Left kidney (tissue), 8 donors: ENCODE data around the gene DYNLT1. TPM values are rescaled to one million over a fixed set of nuclear protein-coding genes. Genes with fewer than 3 reads are reported as not detected.
"Not testable (repeated sequence)": the region's sequence is repeated elsewhere in the genome, so short reads cannot be mapped to it uniquely, and the experiment has no call there.

ENCODE experiments used
- DNase-seq: peaks from one replicate; pipeline ENCODE4 v3.0.0-alpha.2; 2013
- long read RNA-seq, 8 donors: transcript quantifications; one replicate each; lab custom pipeline, GENCODE V29; 2026
- polyA plus RNA-seq: library from polyadenylated mRNA; unstranded; fragments of 120-200 nt; gene quantifications from one replicate; pipeline ENCODE4 v1.2.1, GENCODE V29; 2013; ENCODE audit not compliant: insufficient read length

Gene DYNLT1
- polyA plus RNA-seq = 163 TPM
- long read RNA-seq, donor 1, transcript DYNLT1-201 (3 exons, 774 nt) = minor isoform, 5 of 197 reads
- long read RNA-seq, donor 1, transcript DYNLT1-203 (5 exons, 726 nt) = major isoform, 135 of 197 reads
- long read RNA-seq, donor 1, partial matches to known transcripts = 45 of 197 reads
- long read RNA-seq, donor 1, other reads (novel, unspliced or antisense) = 12 of 197 reads
- long read RNA-seq, donor 2, transcript DYNLT1-203 (5 exons, 726 nt) = major isoform, 125 of 172 reads
- long read RNA-seq, donor 2, transcript DYNLT1-201 (3 exons, 774 nt) = minor isoform, 5 of 172 reads
- long read RNA-seq, donor 2, partial matches to known transcripts = 42 of 172 reads
- long read RNA-seq, donor 2, other reads (novel, unspliced or antisense) = 0 of 172 reads
- long read RNA-seq, donor 3, transcript DYNLT1-203 (5 exons, 726 nt) = major isoform, 72 of 105 reads
- long read RNA-seq, donor 3, partial matches to known transcripts = 30 of 105 reads
- long read RNA-seq, donor 3, other reads (novel, unspliced or antisense) = 0 of 105 reads
- long read RNA-seq, donor 4, transcript DYNLT1-203 (5 exons, 726 nt) = major isoform, 18 of 31 reads
- long read RNA-seq, donor 4, partial matches to known transcripts = 13 of 31 reads
- long read RNA-seq, donor 4, other reads (novel, unspliced or antisense) = 0 of 31 reads
- long read RNA-seq, donor 5, transcript DYNLT1-203 (5 exons, 726 nt) = major isoform, 252 of 346 reads
- long read RNA-seq, donor 5, partial matches to known transcripts = 82 of 346 reads
- long read RNA-seq, donor 5, other reads (novel, unspliced or antisense) = 8 of 346 reads
- long read RNA-seq, donor 6, transcript DYNLT1-203 (5 exons, 726 nt) = major isoform, 139 of 190 reads
- long read RNA-seq, donor 6, partial matches to known transcripts = 50 of 190 reads
- long read RNA-seq, donor 6, other reads (novel, unspliced or antisense) = 0 of 190 reads
- long read RNA-seq, donor 7, transcript DYNLT1-203 (5 exons, 726 nt) = major isoform, 218 of 288 reads
- long read RNA-seq, donor 7, partial matches to known transcripts = 62 of 288 reads
- long read RNA-seq, donor 7, other reads (novel, unspliced or antisense) = 5 of 288 reads
- long read RNA-seq, donor 8, transcript DYNLT1-203 (5 exons, 726 nt) = major isoform, 63 of 82 reads
- long read RNA-seq, donor 8, partial matches to known transcripts = 18 of 82 reads
- long read RNA-seq, donor 8, other reads (novel, unspliced or antisense) = 0 of 82 reads

- DNase-seq = peak; percentile 94
Observed at GRCh38 chr6:158644231-158645063, at the start of gene DYNLT1. DYNLT1 (minus strand) TSS chr6:158644743; CDS start chr6:158644708, 35 bp downstream.

DNA sequence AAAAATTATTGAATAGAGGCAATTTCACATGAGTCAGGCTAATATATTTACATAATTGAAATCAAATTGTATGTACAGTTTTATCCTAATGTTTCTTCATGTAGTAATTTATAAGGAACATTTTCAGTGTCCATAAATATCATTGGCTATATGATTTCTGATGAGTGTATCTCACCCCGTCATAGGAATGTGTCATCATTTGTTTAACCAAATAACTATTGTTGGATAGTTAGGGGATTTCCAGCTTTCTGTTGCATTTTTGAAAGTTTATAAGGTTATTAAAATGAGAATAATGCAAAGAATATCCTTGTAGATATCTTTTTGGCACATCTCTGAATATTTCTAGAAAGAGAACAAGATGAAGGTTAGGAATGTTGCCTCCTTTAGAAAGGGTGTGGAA, 44.3 kb upstream of the DYNLT1 start:
- DNase-seq = no peak

DNA sequence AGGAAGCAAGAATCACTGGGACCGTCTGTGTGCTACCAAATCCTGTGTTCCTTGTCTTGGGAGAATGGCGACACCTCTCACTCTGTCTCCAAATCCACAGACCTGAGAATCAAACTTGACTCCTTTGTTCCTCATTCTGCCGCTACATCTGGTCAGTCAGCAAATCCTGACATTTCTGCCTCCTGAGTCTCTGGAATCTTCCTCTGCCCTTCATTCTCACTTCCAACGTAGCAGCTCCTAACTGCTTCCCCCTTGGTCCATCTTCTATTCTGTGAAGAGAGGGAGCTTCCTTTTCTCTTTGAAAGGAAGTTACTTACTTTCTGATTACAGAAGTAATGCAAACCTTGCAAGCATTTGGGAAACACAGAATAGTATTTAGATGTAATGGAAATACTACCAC, 43.0 kb upstream of the DYNLT1 start:
- DNase-seq = no peak

- DNase-seq = no peak
Observed at GRCh38 chr6:158686791-158687381, 42.3 kb upstream of the DYNLT1 start.

- no peak for DNase-seq
Observed at GRCh38 chr6:158686311-158686710, 41.8 kb upstream of the DYNLT1 start.

- DNase-seq = no peak
Observed at GRCh38 chr6:158684745-158685324, 40.3 kb upstream of the DYNLT1 start.

DNA sequence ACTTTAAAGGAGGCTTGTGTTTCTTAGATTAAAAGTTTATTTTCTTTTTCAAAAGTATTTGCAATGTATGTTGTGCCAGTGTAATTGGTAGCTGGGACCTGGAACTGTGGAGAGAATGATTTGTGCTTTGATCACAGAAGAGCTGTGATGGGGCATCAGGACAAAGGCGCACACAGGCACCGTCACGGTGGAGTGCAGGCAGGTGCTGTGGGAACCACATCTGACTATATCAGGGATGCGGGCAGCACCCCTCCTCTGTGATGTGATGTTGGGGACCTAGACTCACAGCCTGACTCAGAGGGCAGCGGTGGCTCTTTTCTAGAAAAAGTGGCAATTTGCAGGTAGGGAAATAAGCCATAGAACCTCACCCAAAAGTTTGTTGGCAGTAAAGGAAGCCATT, 39.8 kb upstream of the DYNLT1 start:
- DNase-seq = no peak

DNA sequence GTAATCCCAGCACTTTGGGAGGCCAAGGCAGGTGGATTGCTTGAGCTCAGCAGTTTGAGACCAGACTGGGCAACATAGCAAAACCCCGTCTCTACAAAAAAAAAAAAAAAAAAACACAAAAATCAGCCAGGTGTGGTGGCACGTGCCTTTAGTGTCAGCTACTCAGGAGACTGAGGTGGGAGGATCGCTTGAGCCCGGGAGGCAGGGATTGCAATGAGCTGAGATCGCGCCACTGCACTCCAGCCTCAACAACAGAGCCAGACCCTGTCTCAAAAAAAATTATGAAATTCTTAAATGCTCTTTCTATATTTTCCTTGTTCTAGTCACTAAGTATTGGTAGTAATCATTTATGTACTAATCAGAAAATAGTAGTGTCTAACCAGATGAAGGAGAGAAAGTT, 35.9 kb upstream of the DYNLT1 start:
- no peak for DNase-seq

GRCh38 chr6:158680015-158680414, 35.5 kb upstream of the DYNLT1 start:
- no peak for DNase-seq

DNA sequence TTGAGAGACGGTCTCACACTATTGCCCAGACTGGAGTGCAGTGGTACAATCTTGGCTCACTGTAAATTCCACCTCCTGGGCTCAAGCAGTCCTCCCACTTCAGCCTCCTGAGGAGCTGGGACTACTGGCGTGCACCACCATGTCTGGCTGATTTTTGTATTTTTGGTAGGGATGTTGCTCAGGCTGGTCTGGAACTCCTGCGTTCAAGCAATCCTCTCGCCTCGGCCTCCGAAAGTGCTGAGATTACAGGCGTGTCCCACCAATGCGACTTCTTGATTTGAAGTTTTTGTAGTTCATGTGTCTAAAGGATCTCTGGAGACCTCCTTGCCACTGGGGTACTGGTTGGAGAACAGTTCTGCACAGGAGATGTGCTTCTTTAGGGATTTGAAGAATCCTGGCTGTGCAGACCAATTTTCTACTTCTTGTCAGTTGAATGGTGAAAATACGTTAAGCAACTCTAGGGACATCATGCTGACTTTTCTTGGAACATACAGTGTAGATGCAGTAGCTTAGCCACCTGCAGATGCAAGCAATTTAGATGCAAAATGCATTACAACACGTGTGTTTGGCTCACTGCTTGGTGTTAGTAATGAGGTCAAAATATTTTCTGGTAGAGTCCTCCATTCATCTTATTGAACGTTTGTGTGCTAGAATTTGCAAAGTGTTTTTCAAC, 33.5 kb upstream of the DYNLT1 start:
- no peak for DNase-seq

GRCh38 chr6:158677094-158677493, 32.6 kb upstream of the DYNLT1 start:
- not testable (repeated sequence) for DNase-seq

DNA sequence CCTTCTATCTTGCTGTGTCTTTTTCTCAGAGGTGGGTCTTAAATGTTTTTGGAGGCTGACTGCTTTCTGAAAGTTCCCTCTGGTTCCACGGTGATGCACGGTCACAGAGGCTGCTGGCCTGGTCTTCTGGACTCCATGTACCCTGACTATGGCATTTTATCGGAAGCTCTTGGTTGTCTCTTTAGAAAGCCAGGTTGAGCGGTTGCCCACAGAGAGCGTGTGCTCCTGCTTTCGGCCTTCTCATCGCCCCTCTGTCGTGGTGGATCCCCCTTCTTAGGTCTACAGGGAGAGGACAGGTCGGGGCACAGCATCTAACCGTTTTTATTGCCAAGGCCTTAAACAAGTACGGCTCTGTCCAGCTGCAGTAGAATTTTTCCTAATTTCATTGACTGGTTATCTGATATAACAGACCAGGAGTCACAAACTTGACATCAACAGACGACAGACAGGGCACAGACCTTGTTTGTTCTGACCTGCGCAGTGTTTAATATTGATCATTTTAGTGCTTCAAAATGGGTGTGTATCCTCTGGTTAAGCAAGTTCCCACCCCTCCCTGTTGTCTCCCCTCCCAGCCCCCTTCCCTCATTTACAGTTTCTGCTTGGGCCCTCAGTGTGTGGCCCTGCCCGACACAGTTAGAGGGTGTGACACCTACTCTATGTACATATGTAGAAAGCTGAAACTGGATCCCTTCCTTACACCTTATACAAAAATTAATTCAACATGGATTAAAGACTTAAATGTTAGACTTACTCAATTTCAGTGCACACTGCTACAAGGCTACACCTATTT, 30.0 kb upstream of the DYNLT1 start:
- DNase-seq = no peak

DNA sequence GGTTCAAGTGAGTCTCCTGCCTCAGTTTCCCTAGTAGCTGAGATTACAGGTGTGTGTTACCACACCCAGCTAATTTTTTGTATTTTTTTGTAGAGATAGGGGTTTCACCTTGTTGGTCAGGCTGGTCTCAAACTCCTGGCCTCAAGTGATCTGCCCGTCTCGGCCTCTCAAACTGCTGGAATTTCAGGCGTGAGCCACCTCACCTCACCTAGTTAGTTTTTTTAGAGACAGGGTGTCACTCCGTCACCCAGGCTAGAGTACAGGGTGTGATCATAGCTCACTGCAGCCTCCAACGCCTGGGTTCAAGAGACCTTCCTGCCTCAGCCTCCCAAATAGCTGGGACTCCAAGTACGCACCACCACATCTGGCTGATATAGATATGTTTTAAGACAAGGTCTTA, 28.2 kb upstream of the DYNLT1 start:
- DNase-seq = no peak

- not testable (repeated sequence) for DNase-seq
Observed at GRCh38 chr6:158672119-158672518, 27.6 kb upstream of the DYNLT1 start.

- DNase-seq = no peak
Observed at GRCh38 chr6:158669145-158670035, 24.8 kb upstream of the DYNLT1 start.

DNA sequence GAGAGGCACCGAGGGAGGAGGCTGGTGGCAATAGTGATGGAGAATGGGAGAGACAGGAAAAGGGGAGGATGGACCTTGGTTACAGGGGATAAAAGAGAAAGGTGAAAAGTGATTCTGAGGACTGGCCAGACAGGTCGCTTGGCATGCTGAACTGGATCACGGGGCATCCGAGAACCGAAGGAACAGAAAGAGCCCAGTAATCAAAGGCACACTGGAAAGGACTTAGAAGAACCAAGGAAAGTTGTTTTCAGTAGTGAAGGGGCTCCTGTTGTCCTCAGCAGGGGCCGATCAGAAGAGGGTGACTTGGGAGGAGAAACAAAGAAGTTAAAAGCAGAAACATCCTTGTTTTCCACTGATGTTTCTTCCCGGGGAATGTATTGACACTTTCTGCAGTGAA, 24.2 kb upstream of the DYNLT1 start:
- no peak for DNase-seq

GRCh38 chr6:158667360-158667981, 22.9 kb upstream of the DYNLT1 start:
- DNase-seq = no peak
